Astrocyte of the hippocampus (primary cell): ENCODE data around the gene CARS2.
"Not testable (repeated sequence)": the region's sequence is repeated elsewhere in the genome, so short reads cannot be mapped to it uniquely, and the experiment has no call there.

Experiments
- DNase-seq: peaks from one replicate; pipeline ENCODE4 v3.0.0; 2011; ENCODE audit warnings: low read depth, low spot score

CARS2 gene

GRCh38 chr13:110705826-110706569 lies at the start of gene CARS2:
TSS of gene CARS2 (minus strand) at chr13:110706116. CDS start at chr13:110706093, 23 bp downstream.
- peak; percentile 99 for DNase-seq

GRCh38 chr13:110748271-110748670 lies 42.4 kb upstream of the CARS2 start:
- no peak for DNase-seq

GRCh38 chr13:110746438-110746837 lies 40.5 kb upstream of the CARS2 start:
- DNase-seq, result no peak

GRCh38 chr13:110743687-110744086 lies 37.8 kb upstream of the CARS2 start:
- no peak for DNase-seq

- no peak for DNase-seq
Observed at GRCh38 chr13:110737555-110737954, 31.6 kb upstream of the CARS2 start.

- DNase-seq, result no peak
Observed at GRCh38 chr13:110734561-110734960, 28.6 kb upstream of the CARS2 start.

- no peak for DNase-seq
Observed at GRCh38 chr13:110731072-110731471, 25.2 kb upstream of the CARS2 start.

GRCh38 chr13:110726726-110727125 lies 20.8 kb upstream of the CARS2 start:
- DNase-seq, result no peak

GRCh38 chr13:110726153-110726552 lies 20.2 kb upstream of the CARS2 start:
- not testable (repeated sequence) for DNase-seq

- peak; percentile 32 for DNase-seq
Observed at GRCh38 chr13:110723598-110723997, 17.7 kb upstream of the CARS2 start.

- DNase-seq, result no peak
Observed at GRCh38 chr13:110722971-110723370, 17.1 kb upstream of the CARS2 start.

- DNase-seq, result no peak
Observed at GRCh38 chr13:110719036-110719710, 13.3 kb upstream of the CARS2 start.

GRCh38 chr13:110716247-110716515 lies 10.3 kb upstream of the CARS2 start:
- peak; percentile 42 for DNase-seq

- DNase-seq, result peak; percentile 100
Observed at GRCh38 chr13:110715395-110716246, 9.7 kb upstream of the CARS2 start.

GRCh38 chr13:110714797-110715394 lies 9.0 kb upstream of the CARS2 start:
- peak; percentile 75 for DNase-seq

- peak; percentile 73 for DNase-seq
Observed at GRCh38 chr13:110713981-110714796, 8.3 kb upstream of the CARS2 start.

GRCh38 chr13:110713642-110713952 lies 7.7 kb upstream of the CARS2 start, which contains the start of gene ING1:
TSS of gene ING1 (plus strand) at chr13:110713700. CDS start at chr13:110714150, 450 bp downstream.
- no peak for DNase-seq

- peak; percentile 100 for DNase-seq
Observed at GRCh38 chr13:110712849-110713641, 7.1 kb upstream of the CARS2 start.

- DNase-seq, result peak; percentile 95
Observed at GRCh38 chr13:110712081-110712848, 6.3 kb upstream of the CARS2 start.
